ENCODE results near the gene OR1J4.

The OR1J4 gene

DNA sequence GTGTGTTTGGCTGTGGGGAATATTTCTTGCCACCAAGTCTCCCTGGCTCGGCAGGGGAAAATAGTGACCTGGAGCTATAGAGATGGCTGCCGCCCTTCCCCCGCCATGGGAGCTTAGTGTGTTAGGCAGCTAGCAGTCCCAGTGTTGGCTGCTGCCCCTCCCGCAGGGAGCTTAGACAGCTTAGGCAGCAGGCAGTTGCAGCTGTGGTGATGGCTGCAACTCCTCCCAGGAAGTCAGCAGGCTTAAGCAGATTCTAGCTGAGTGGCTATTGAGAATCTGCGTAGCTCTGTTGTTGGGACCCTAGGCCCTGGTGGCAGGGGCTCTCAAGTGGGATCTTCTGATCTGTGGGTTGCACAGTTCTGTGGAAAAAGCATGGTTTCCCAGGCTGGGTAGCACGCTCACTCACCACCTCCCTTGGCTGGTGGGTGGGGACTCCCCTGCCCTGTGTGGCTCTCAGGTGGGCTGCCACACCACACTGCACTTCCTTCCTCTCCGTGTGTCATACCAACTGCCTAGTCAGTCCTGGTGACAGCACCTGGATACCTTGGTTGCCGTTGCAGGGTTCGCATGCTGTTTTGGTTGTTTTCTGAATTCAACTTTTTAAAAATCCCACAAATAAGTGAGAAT, 43.3 kb downstream of the OR1J4 start:
- TF ChIP-seq POLR2AphosphoS5 (IDR thresholded peaks at IDR 0.05; ENCODE audit: low read depth), result no peak
- TF ChIP-seq, protein P1, sequence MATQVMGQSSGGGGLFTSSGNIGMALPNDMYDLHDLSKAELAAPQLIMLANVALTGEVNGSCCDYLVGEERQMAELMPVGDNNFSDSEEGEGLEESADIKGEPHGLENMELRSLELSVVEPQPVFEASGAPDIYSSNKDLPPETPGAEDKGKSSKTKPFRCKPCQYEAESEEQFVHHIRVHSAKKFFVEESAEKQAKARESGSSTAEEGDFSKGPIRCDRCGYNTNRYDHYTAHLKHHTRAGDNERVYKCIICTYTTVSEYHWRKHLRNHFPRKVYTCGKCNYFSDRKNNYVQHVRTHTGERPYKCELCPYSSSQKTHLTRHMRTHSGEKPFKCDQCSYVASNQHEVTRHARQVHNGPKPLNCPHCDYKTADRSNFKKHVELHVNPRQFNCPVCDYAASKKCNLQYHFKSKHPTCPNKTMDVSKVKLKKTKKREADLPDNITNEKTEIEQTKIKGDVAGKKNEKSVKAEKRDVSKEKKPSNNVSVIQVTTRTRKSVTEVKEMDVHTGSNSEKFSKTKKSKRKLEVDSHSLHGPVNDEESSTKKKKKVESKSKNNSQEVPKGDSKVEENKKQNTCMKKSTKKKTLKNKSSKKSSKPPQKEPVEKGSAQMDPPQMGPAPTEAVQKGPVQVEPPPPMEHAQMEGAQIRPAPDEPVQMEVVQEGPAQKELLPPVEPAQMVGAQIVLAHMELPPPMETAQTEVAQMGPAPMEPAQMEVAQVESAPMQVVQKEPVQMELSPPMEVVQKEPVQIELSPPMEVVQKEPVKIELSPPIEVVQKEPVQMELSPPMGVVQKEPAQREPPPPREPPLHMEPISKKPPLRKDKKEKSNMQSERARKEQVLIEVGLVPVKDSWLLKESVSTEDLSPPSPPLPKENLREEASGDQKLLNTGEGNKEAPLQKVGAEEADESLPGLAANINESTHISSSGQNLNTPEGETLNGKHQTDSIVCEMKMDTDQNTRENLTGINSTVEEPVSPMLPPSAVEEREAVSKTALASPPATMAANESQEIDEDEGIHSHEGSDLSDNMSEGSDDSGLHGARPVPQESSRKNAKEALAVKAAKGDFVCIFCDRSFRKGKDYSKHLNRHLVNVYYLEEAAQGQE (IDR thresholded peaks at IDR 0.05; ENCODE audit: insufficient replicate concordance, low read depth), result no peak
- no peak for TF ChIP-seq GABPA (IDR thresholded peaks at IDR 0.05; ENCODE audit: low read depth)
- TF ChIP-seq, protein P2, sequence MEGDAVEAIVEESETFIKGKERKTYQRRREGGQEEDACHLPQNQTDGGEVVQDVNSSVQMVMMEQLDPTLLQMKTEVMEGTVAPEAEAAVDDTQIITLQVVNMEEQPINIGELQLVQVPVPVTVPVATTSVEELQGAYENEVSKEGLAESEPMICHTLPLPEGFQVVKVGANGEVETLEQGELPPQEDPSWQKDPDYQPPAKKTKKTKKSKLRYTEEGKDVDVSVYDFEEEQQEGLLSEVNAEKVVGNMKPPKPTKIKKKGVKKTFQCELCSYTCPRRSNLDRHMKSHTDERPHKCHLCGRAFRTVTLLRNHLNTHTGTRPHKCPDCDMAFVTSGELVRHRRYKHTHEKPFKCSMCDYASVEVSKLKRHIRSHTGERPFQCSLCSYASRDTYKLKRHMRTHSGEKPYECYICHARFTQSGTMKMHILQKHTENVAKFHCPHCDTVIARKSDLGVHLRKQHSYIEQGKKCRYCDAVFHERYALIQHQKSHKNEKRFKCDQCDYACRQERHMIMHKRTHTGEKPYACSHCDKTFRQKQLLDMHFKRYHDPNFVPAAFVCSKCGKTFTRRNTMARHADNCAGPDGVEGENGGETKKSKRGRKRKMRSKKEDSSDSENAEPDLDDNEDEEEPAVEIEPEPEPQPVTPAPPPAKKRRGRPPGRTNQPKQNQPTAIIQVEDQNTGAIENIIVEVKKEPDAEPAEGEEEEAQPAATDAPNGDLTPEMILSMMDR (IDR thresholded peaks at IDR 0.05; ENCODE audit: insufficient read depth, low read length), result no peak
- TF ChIP-seq SPI1 (IDR thresholded peaks at IDR 0.05; ENCODE audit: borderline replicate concordance, low read depth), result no peak
- no peak overlapping the region for H3K4me3 ChIP-seq (replicated peaks; ENCODE audit: insufficient read depth, low read length)
- H3K27ac ChIP-seq (replicated peaks), result no peak overlapping the region
- DNase-seq (ENCODE audit: low read depth in 1 of 2, low spot score in 1 of 2), result no peak
- no peaks in the 10 kb centered on the region for H3K27me3 ChIP-seq (ENCODE audit: insufficient read depth, poor library complexity, severe bottlenecking)

DNA sequence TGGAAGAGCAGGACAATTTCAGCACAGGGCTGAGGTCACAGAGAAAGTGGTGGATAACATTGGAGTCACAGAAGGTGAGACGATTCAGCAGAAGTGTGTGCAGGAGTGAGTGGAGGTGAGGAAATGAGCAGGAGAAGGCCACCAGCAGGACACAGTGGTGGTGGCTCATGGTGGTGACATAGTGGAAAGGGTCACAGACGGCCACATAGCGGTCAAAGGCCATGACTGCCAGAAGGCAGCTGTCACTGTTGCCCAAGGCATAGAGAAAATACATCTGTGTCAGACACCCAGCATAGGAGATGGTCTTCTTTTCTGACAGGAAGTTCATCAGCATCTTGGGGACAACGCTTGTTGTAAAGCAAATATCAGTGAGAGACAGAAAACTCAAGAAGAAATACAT, 49.0 kb downstream of the OR1J4 start:
- no peak for DNase-seq (ENCODE audit: low read depth in 1 of 2, low spot score in 1 of 2)
- Histone ChIP-seq H3K27ac (replicated peaks) (no peak overlapping the region), H3K27me3 (ENCODE audit: insufficient read depth, poor library complexity, severe bottlenecking) (no peaks in the 10 kb centered on the region), H3K4me3 (replicated peaks; ENCODE audit: insufficient read depth, low read length) (no peak overlapping the region)
- TF ChIP-seq SPI1 (IDR thresholded peaks at IDR 0.05; ENCODE audit: borderline replicate concordance, low read depth) (no peak), POLR2AphosphoS5 (IDR thresholded peaks at IDR 0.05; ENCODE audit: low read depth) (no peak)

All from HL-60 (cell line).